BJ (cell line): ENCODE data around the gene WDR37. TPM values are rescaled to one million over a fixed set of nuclear protein-coding genes. Genes with fewer than 3 reads are reported as not detected.

Source experiments
- CTCF ChIA-PET: fragments of 350-600 bp; formaldehyde crosslinking; extraction: SDS; loops from one replicate; lab custom pipeline; 2021; ENCODE audit warnings: antibody characterized with exemption, inconsistent platforms; lab: Yijun Ruan, JAX
- POLR2A ChIA-PET: fragments of 300-600 bp; sonication (Branson Sonifier 250); formaldehyde crosslinking; extraction: SDS; loops from one replicate; lab custom pipeline; 2021; ENCODE audit warnings: antibody characterized with exemption; lab: Charles Lee
- DNase-seq: peaks from one replicate; pipeline ENCODE4 v3.0.0-alpha.2; 2011; ENCODE audit warnings: low read depth
- H3K27me3 ChIP-seq: 2 replicates; pipeline ENCODE4 v1.6.0; 2011; ENCODE audit warnings: low read length; ENCODE audit not compliant: control insufficient read depth, insufficient read depth
- H3K36me3 ChIP-seq: 2 replicates; pipeline ENCODE4 v1.5.1; 2011; ENCODE audit warnings: low read length; ENCODE audit not compliant: control insufficient read depth, insufficient read depth
- H3K4me3 ChIP-seq: 2 replicates; pipeline ENCODE4 v1.5.1; 2011; ENCODE audit warnings: low read depth, mild to moderate bottlenecking, control low read depth, low read length
- CTCF ChIP-seq: IDR thresholded peaks from 2 replicates; pipeline ENCODE4 v1.5.1; 2011; ENCODE audit warnings: low read depth, mild to moderate bottlenecking, control low read depth, inconsistent platforms, low read length, moderate library complexity; ENCODE audit not compliant: insufficient read depth
- polyA plus RNA-seq: library from polyadenylated mRNA; depleted of rRNA; stranded (reverse); fragments of >200 nt; gene quantifications from 2 replicates; pipeline ENCODE4 v1.2.3, GENCODE V29; 2011

WDR37 gene
- polyA plus RNA-seq, 1 experiment, result 12.7 TPM

GRCh38 chr10:1170867-1171180 lies 114.6 kb downstream of the WDR37 start:
- DNase-seq, result no peak
- Histone ChIP-seq H3K27me3 (no peaks in the 10 kb centered on the region), H3K4me3 (no peak overlapping the region), H3K36me3 (no peaks in the 10 kb centered on the region)
- POLR2A ChIA-PET, result no interaction called here
- no peak for TF ChIP-seq CTCF
- CTCF ChIA-PET, result no interaction called here

- POLR2A ChIA-PET, result no interaction called here
- Histone ChIP-seq H3K36me3 (no peaks in the 10 kb centered on the region), H3K27me3 (no peaks in the 10 kb centered on the region), H3K4me3 (no peak overlapping the region)
- CTCF ChIA-PET, result no interaction called here
- TF ChIP-seq CTCF, result no peak
- no peak for DNase-seq
These were observed 115.0 kb downstream of the WDR37 start for GRCh38 chr10:1171182-1171581.

- POLR2A ChIA-PET, result no interaction called here
- Histone ChIP-seq H3K4me3 (no peak overlapping the region), H3K27me3 (no peaks in the 10 kb centered on the region), H3K36me3 (no peaks in the 10 kb centered on the region)
- CTCF ChIA-PET, result no interaction called here
- TF ChIP-seq CTCF, result no peak
- DNase-seq, result no peak
These were observed 115.4 kb downstream of the WDR37 start for GRCh38 chr10:1171586-1171985.

DNA sequence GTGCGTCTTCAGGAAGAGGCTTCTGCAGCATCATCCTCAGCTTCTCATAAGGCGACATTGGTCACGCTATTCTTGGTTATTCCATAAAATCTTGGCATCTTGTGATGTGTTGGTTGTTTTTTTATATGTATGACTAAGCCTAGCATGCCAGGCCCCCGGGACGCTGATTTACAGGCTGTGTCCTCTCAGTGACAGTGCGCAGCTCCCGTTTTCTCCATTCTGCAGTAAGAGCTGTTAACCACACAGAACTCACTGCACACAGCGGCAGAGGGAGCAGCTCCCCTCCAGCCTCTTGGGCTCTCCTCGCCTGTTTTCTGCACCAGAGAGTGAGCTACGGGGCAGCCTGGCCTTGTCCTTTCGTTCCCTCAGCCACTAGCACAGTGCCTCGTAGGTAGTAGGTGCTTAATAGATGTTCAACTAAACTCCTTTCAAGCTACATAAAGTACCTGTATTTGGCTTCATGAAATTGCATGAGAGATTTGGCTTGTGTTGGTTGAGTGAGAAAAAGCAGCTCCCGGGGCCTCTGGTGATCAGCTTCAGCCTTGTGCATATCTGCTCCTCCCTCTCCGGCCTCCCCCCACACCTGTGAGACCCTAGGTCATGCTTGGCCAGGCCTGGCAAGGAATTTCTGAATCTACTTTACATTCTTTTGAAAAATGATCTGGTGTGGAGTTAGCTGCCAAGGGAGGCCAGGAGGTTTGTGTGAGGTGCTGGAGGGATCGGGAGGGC lies 116.2 kb downstream of the WDR37 start:
- CTCF ChIA-PET, result no interaction called here
- no peak overlapping the region for H3K4me3 ChIP-seq
- no peaks in the 10 kb centered on the region for H3K27me3 ChIP-seq
- TF ChIP-seq CTCF, result no peak
- POLR2A ChIA-PET, result no interaction called here
- no peak for DNase-seq
- H3K36me3 ChIP-seq, result no peaks in the 10 kb centered on the region

DNA sequence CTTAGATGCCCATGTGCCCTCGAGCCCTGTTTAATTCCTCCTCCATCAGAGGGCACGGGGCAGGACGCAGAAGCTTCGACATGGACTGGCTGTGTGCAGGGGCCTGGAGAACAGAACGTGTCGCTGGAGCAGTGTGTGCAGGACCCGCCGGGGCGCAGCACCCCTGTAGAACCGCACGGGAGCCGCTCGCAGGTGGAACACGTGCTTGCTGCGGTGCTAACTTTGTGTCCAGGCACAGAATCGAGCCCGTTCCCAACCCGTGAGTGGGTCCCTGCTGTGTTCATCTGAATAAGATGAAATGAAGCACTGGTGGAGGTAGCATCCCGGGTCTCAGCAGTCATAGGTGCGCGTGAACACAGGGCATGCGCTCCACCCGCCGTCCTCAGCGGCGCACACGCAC lies 116.9 kb downstream of the WDR37 start:
- no peak for DNase-seq
- TF ChIP-seq CTCF, result no peak
- H3K27me3 ChIP-seq, result no peaks in the 10 kb centered on the region
- ChIA-PET CTCF (no interaction called here), POLR2A (no interaction called here)
- H3K4me3 ChIP-seq, result no peak overlapping the region
- H3K36me3 ChIP-seq, result no peaks in the 10 kb centered on the region
